IPS-20b (cell line): ENCODE measurements around the gene CT47C1.
"Not testable (repeated sequence)": the region's sequence is repeated elsewhere in the genome, so short reads cannot be mapped to it uniquely, and the experiment has no call there.

Experiments
- H3K27ac ChIP-seq: one replicate; pipeline ENCODE4 v1.5.1; 2013; ENCODE audit warnings: low read length
- H3K27me3 ChIP-seq: 2 replicates; pipeline ENCODE4 v1.6.1; 2013; ENCODE audit warnings: mild to moderate bottlenecking, low read length, inconsistent platforms; ENCODE audit not compliant: insufficient read depth
- H3K36me3 ChIP-seq: 2 replicates; pipeline ENCODE4 v1.6.1; 2013; ENCODE audit warnings: low read depth, mild to moderate bottlenecking, inconsistent platforms, low read length, moderate library complexity; ENCODE audit not compliant: insufficient read depth
- H3K4me1 ChIP-seq: 2 replicates; pipeline ENCODE4 v1.6.1; 2013; ENCODE audit warnings: mild to moderate bottlenecking, control low read depth, inconsistent platforms, low read length, moderate library complexity; ENCODE audit not compliant: insufficient read depth
- H3K4me3 ChIP-seq: 2 replicates; pipeline ENCODE4 v1.5.1; 2013; ENCODE audit warnings: mild to moderate bottlenecking, low read length, inconsistent platforms
- H3K9ac ChIP-seq: 2 replicates; pipeline ENCODE4 v1.6.1; 2013; ENCODE audit warnings: low read depth, mild to moderate bottlenecking, inconsistent platforms, low read length, moderate library complexity
- H3K9me3 ChIP-seq: 2 replicates; pipeline ENCODE4 v1.6.1; 2013; ENCODE audit warnings: mild to moderate bottlenecking, low read depth, low read length, inconsistent platforms; ENCODE audit not compliant: insufficient read depth

The CT47C1 gene

DNA sequence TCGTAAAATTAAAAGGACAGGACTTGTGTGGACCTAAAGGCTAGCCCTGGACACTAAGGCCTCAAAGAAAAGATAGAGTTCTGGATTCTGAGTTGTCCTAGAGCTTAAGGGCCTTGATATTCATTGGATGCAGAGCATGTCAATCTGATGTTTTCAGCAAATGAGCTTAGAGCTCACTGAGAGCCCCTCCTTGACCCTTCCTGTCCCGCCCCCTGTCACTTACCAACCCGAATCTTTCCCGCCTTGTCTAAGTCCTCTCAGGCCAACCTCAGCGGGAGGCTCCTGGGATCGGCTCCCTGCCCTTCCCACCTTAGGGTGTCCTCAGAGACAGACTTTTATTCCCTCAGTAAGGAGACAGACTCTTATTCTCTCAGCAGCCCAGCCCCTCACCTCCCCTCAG, at the start of gene CT47C1:
Gene CT47C1 (plus strand): TSS at position 250 of the 400 bp plus-strand sequence. CDS start 233 bp downstream, outside the sequence.
- Histone ChIP-seq H3K9ac (no peak within 1 kb of the TSS), H3K27ac (no peak within 1 kb of the TSS), H3K9me3 (no peaks in the 10 kb centered on the region), H3K4me1 (no peaks in the 10 kb centered on the region), H3K4me3 (no peak within 1 kb of the TSS), H3K27me3 (peaks cover 2% of the 10 kb centered on the region; the same call in 1 of the 2 replicates), H3K36me3 (no peaks in the 10 kb centered on the region)

DNA sequence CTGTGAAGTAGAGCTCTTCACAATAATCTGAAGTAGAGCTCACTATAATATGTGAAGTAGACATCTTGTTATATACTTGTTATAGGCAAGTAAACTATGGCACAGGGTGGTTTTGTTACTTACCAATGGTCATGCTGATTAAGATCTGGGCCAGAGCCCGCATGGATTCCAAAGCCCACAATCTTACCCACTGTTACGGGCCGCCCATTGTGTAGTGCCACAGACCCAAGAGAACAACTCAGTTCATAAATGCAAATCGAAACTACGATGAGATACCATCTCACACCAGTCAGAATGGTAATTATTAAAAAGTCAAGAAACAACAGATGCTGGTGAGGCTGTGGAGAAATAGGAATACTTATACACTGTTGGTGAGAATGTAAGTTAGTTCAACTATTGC, 46.9 kb upstream of the CT47C1 start:
- no peak overlapping the region for H3K9ac ChIP-seq
- no peaks in the 10 kb centered on the region for H3K4me1 ChIP-seq
- no peaks in the 10 kb centered on the region for H3K36me3 ChIP-seq
- H3K9me3 ChIP-seq: no peaks in the 10 kb centered on the region
- no peaks in the 10 kb centered on the region for H3K27me3 ChIP-seq
- H3K4me3 ChIP-seq: no peak overlapping the region
- no peak overlapping the region for H3K27ac ChIP-seq

DNA sequence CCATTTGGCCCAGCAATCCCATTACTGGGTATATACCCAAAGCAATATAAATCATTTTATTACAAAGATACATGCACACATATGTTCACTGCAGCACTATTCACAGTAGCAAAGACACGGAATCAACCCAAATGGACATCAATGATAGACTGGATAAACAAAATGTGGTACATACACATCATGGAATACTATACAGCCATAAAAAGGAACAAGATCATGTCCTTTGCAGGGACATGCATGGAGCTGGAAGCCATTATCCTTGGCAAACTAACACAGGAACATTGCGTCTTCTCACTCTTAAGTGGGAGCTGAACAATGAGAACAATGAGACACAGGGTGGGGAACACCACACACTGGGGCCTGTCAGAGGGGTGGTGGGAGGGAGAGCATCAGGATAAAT, 46.4 kb upstream of the CT47C1 start:
- not testable (repeated sequence) for H3K4me1 ChIP-seq, H3K4me3 ChIP-seq, H3K27ac ChIP-seq, H3K9me3 ChIP-seq, H3K27me3 ChIP-seq, H3K36me3 ChIP-seq, H3K9ac ChIP-seq

DNA sequence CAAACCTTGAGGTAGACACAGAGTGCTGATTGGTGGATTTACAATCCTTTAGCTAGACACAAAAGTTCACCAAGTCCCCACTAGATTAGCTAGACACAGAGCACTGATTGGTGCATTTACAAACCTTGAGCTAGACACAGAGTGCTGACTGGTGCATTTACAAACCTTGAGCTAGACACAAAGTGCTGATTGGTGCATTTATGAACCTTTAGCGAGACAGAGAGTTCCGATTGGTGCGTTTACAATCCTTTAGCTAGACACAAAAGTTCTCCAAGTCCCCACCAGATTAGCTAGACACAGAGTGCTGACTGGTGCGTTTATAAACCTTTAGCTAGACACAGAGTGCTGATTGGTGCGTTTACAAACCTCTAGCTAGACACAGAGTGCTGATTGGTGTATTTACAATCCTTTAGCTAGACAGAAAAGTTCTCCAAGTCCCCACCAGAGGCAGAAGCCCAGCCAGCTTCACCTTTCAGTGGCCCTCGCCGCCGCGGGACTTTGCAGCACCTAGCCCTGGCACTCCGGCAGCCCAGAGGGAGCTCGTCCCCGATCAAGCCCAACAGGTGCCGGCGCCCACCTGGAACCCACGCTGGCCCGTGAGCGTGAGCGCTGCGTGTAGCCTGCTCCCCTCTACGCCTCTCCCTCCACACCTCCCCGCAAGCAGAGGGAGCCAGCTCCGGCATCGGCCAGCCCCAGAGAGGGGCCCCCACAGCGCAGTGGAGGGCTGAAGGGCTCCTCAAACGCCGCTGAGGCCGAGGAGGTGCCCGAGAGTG, 44.6 kb upstream of the CT47C1 start:
- H3K4me3 ChIP-seq, H3K9me3 ChIP-seq, H3K27me3 ChIP-seq, H3K4me1 ChIP-seq, H3K27ac ChIP-seq, H3K9ac ChIP-seq, H3K36me3 ChIP-seq: not testable (repeated sequence)

DNA sequence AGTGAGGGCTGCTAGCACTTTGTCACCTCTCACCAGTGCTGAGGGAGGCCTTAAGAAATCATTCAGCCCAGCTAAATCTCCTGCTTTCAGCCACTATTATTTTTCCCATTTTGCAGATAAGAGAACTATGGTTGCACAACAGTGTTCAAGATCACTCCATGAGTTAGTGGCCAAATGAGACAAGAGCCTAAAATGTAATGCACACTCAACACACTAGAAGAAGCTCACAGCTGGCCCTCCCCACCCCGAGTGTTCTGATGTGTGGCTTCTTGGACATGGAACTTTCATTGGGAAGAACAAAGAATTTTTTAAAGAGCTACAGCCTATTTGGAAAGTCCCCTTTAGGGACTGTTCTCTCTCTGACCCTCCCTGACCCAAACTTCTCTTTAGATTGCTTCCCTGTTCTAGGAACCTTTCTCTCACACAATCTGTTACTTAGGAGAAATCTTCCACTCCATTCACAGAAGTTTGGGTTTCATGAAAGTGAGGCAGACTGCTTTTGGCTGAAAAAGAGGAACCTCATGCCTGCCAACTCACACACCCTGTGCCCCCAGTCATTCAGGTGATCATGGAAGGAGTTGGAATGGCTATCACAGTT, 44.0 kb upstream of the CT47C1 start:
- no peaks in the 10 kb centered on the region for H3K36me3 ChIP-seq
- H3K4me1 ChIP-seq: no peaks in the 10 kb centered on the region
- no peaks in the 10 kb centered on the region for H3K9me3 ChIP-seq
- H3K4me3 ChIP-seq: no peak overlapping the region
- no peak overlapping the region for H3K27ac ChIP-seq
- H3K27me3 ChIP-seq: no peaks in the 10 kb centered on the region
- no peak overlapping the region for H3K9ac ChIP-seq

DNA sequence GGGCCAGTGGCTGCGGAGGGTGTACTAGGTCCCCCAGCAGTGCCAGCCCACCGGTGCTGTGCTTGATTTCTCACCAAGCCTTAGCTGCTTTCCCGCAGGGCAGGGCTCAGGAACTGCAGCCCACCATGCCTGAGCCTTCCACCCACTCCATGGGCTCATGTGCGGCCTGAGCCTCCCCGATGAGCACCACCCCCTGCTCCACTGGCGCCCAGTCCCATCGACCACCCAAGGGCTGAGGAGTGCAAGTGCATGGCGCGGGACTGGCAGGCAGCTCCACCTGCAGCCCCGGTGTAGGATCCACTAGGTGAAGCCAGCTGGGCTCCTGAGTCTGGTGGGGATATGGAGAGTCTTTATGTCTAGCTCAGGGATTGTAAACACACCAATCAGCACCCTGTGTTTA, 43.1 kb upstream of the CT47C1 start:
- H3K36me3 ChIP-seq, H3K9me3 ChIP-seq, H3K9ac ChIP-seq, H3K4me1 ChIP-seq, H3K4me3 ChIP-seq, H3K27ac ChIP-seq, H3K27me3 ChIP-seq: not testable (repeated sequence)

DNA sequence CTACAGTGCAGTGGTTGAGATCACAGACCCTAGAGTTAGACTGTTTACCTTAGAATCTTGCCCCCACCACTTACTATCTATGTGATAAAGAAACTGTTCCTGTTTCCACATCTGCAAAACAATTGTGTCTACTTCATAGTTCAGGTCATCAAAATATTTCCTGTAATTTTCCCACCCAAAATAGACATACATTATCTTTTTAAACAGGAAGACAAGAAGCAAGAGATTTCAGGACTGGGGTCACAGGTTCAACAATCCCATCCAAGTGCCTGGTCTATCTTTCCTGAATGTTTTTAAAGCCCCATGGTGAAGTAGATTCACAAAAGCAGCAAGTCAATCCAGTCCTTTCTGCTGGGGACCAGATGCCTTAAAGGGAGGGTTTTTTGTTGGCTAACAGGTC, 41.8 kb upstream of the CT47C1 start:
- Histone ChIP-seq H3K27ac (no peak overlapping the region), H3K9me3 (no peaks in the 10 kb centered on the region), H3K4me1 (no peaks in the 10 kb centered on the region), H3K9ac (no peak overlapping the region), H3K4me3 (no peak overlapping the region), H3K36me3 (no peaks in the 10 kb centered on the region), H3K27me3 (no peaks in the 10 kb centered on the region)

DNA sequence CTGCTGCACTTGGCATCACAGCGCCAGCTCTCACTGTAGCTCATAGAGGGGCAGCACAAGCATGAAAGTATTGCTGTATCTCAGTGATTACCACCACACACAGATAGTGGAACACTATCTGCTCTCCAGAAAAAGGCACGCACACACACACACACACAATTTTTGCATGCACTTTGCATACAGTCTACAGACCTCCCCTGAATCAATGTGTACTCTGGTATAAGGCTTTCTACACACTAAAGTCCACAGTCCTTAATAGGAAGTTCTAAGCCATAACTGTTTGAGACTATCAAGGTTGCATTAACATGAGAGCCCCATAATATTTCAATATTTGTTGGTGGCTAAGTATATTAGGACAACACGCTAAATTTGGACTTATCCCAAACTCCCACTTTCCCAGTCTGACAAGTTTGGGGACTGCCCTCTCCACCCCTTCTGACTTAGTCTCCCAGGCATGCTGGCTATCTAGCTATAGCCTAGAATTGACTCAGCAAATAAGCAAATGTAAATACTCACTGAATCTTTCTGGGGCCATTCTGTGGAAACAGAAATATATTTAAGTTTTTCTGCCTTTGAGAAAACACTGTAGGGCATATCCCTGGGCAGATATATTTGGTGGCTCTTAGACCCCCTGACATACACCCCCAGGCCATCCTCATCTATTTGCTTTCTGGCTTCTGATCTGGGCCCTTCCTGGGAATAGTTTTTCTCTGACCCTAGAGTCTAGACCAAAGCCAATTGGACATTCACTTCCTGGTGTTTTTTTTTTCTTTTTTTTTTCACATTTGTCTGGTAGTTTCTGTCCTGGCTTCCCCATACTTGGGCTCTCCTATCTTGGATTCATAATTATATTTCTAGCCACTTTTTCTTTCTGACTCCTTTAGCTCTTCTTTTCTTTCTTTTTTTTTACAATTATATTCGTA, 36.4 kb upstream of the CT47C1 start:
- no peaks in the 10 kb centered on the region for H3K9me3 ChIP-seq
- no peaks in the 10 kb centered on the region for H3K27me3 ChIP-seq
- no peaks in the 10 kb centered on the region for H3K4me1 ChIP-seq
- no peaks in the 10 kb centered on the region for H3K36me3 ChIP-seq
- H3K4me3 ChIP-seq: no peak overlapping the region
- no peak overlapping the region for H3K9ac ChIP-seq
- H3K27ac ChIP-seq: no peak overlapping the region

DNA sequence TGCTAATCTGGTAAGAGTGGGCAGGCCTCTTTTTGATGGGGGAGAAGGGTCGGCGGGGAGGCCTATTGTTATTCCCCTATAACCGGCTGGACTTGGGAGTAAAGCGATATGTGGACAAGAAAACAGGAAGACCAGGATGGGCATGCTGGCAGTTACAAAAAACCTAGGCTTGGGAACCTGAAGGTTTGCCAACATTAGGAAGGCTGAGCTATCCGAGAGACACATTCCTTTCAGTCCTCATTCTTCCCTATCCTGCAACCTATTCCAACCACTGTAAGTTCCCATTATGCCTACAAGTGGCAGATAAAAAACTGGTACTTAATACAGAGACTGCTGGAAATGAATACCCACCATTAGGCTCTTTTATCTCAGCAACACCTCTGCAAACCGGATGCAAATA, 32.4 kb upstream of the CT47C1 start:
- Histone ChIP-seq H3K4me3 (no peak overlapping the region), H3K9ac (no peak overlapping the region), H3K9me3 (no peaks in the 10 kb centered on the region), H3K4me1 (no peaks in the 10 kb centered on the region), H3K27ac (no peak overlapping the region), H3K27me3 (no peaks in the 10 kb centered on the region), H3K36me3 (no peaks in the 10 kb centered on the region)

DNA sequence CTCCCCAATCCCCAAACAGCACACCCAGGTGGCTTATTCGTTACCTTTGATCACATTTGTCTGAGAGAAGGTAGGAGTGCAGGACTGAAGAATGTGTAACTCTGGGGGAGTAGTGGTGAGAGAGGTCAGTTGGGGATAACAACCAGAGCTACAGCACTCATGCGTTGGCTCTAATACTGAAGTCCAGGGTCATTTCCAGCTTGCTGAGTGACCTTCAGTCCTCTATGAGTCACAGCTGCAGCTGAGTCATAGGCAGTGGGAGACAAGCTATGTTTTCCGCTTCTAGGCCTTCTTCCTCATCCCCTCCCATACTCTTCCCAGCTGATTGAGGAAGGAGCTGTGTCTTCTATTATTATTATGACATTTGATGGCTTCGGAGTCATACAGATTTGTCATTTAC, 31.6 kb upstream of the CT47C1 start:
- Histone ChIP-seq H3K4me3 (no peak overlapping the region), H3K9ac (no peak overlapping the region), H3K9me3 (no peaks in the 10 kb centered on the region), H3K27me3 (no peaks in the 10 kb centered on the region), H3K36me3 (no peaks in the 10 kb centered on the region), H3K4me1 (no peaks in the 10 kb centered on the region), H3K27ac (no peak overlapping the region)

DNA sequence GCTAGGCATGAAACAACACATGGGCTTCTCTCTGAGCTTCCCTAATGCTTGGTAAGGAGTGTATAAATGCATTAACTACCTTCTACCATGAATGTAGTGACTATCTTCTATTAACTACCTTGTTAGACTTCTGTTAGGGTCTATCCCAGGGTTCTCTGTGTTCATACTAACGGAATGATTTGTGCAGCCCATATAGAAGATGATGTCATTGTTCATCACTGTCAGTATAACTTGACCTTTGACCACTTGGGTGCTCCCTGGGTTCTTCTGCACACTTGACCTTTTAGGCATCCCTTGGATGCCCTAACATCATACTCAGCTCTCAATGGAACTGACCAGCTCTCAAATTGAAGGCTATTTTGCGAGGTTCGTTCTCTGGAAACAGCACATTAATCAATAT, 30.8 kb upstream of the CT47C1 start:
- H3K4me3 ChIP-seq: no peak overlapping the region
- H3K36me3 ChIP-seq: no peaks in the 10 kb centered on the region
- no peaks in the 10 kb centered on the region for H3K27me3 ChIP-seq
- H3K4me1 ChIP-seq: no peaks in the 10 kb centered on the region
- no peak overlapping the region for H3K9ac ChIP-seq
- no peaks in the 10 kb centered on the region for H3K9me3 ChIP-seq
- H3K27ac ChIP-seq: no peak overlapping the region

DNA sequence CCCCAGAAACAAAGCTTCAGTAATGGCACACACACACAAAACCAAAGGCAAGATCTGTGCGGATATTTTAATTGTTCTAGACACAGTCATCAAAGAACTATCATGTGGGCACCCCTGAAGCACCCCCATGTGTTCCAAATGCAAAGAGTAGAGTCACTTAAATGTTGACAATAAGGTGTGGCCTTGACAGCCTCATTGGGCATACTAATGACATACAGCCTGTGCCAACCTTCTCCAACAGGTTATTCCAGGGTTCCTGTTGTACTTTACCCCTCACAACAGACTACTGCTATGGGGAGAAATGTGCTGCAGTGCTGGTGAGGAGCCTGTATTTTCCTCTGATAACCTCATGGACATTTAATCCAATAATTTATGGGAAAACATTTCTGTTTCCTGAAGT, 29.8 kb upstream of the CT47C1 start:
- no peak overlapping the region for H3K9ac ChIP-seq
- H3K4me1 ChIP-seq: no peaks in the 10 kb centered on the region
- H3K27ac ChIP-seq: no peak overlapping the region
- H3K9me3 ChIP-seq: no peaks in the 10 kb centered on the region
- H3K27me3 ChIP-seq: no peaks in the 10 kb centered on the region
- no peak overlapping the region for H3K4me3 ChIP-seq
- no peaks in the 10 kb centered on the region for H3K36me3 ChIP-seq
